Brain microvascular endothelial cell (primary cell): ENCODE data around the gene PRDM16.

Experiments used
- DNase-seq: peaks from one replicate; pipeline ENCODE4 v3.0.0-alpha.2; 2020
- H3K27ac ChIP-seq: fragments of 250-450 bp; sonication (Bioruptor Pico); 2 replicates; pipeline ENCODE4 v1.5.1; 2020; ENCODE audit warnings: mild to moderate bottlenecking, moderate library complexity
- H3K27me3 ChIP-seq: fragments of 250-450 bp; sonication (Bioruptor Pico); replicated peaks from 2 replicates; pipeline ENCODE4 v1.5.1; 2020; ENCODE audit warnings: mild to moderate bottlenecking
- H3K36me3 ChIP-seq: fragments of 250-450 bp; sonication (Bioruptor Pico); replicated peaks from 2 replicates; pipeline ENCODE4 v1.5.1; 2020; ENCODE audit warnings: mild to moderate bottlenecking
- H3K4me3 ChIP-seq: 2 replicates; pipeline ENCODE4 v1.5.1; 2011; ENCODE audit warnings: low read depth, mild to moderate bottlenecking, control low read depth, low read length, moderate library complexity
- in situ Hi-C: cut with HindIII; loops from 2 replicates; pipeline ENCODE4 v1.10.0; 2017; ENCODE audit warnings: low sequenced_read_pairs, low pct_ligation_motif_present
- TF ChIP-seq, protein P1 (sequence below): IDR thresholded peaks from 2 replicates; pipeline ENCODE4 v1.5.1; 2011; ENCODE audit warnings: low read depth, mild to moderate bottlenecking, moderate library complexity, low read length, control low read depth, inconsistent platforms; ENCODE audit errors: missing control alignments

The PRDM16 gene

DNA sequence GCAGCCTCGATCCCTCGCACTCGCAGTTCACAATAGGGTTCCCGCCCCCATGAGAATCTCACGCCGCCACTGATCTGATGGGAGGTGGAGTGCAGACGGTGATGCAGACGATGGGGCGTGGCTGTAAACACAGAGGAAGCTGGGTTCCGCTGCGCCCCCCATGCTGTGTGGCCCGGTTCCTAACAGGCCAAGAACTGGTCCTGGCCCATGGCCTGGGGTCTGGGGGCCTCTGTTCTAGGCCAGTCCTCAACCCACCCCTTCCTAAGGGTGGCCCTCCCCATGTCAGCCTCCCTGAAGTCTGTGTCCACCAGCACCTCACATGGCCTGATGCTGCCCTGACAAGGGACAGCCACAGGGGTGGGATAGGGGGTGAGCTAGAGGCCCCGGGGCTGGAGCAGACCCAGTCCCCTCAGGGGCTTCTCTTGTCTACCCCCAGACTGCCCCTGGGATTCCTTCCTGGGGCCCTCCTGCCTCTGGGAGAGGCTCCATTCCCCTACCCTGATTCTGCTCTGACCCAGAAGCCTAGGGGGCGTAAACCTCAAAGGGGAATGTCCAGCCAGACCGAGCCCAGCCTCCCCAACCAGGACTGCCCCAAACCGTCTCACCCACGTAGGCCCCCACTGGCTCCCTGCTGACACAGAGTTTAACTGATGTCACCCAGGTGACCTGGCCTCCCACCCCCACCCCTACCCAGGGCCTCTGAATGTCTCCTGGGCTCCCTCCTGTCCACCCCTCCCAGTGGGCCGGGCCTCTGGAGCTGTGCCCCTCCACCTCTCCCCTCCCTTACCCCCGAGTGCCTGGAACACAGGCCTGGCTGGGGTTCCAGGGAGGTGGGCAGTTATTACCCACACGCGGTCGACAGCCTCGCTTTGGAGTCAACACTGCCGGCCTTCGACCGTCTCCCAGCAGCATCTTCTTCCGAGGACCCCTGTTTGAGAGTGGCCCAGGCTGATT, 370.6 kb downstream of the PRDM16 start:
- in situ Hi-C loops, result no loop called here
- H3K27ac ChIP-seq, result no peak overlapping the region
- peaks cover 14% of the 10 kb centered on the region for H3K27me3 ChIP-seq
- TF ChIP-seq, protein P1, sequence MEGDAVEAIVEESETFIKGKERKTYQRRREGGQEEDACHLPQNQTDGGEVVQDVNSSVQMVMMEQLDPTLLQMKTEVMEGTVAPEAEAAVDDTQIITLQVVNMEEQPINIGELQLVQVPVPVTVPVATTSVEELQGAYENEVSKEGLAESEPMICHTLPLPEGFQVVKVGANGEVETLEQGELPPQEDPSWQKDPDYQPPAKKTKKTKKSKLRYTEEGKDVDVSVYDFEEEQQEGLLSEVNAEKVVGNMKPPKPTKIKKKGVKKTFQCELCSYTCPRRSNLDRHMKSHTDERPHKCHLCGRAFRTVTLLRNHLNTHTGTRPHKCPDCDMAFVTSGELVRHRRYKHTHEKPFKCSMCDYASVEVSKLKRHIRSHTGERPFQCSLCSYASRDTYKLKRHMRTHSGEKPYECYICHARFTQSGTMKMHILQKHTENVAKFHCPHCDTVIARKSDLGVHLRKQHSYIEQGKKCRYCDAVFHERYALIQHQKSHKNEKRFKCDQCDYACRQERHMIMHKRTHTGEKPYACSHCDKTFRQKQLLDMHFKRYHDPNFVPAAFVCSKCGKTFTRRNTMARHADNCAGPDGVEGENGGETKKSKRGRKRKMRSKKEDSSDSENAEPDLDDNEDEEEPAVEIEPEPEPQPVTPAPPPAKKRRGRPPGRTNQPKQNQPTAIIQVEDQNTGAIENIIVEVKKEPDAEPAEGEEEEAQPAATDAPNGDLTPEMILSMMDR, result no peak
- DNase-seq, result no peak
- H3K4me3 ChIP-seq, result no peak overlapping the region
- no peaks in the 10 kb centered on the region for H3K36me3 ChIP-seq

- no peak for DNase-seq
- in situ Hi-C loops, result no loop called here
- Histone ChIP-seq H3K4me3 (no peak overlapping the region), H3K27me3 (peaks cover 14% of the 10 kb centered on the region), H3K27ac (no peak overlapping the region), H3K36me3 (no peaks in the 10 kb centered on the region)
- TF ChIP-seq, protein P1, result no peak
Observed at GRCh38 chr1:3440300-3440681, 371.3 kb downstream of the PRDM16 start.

DNA sequence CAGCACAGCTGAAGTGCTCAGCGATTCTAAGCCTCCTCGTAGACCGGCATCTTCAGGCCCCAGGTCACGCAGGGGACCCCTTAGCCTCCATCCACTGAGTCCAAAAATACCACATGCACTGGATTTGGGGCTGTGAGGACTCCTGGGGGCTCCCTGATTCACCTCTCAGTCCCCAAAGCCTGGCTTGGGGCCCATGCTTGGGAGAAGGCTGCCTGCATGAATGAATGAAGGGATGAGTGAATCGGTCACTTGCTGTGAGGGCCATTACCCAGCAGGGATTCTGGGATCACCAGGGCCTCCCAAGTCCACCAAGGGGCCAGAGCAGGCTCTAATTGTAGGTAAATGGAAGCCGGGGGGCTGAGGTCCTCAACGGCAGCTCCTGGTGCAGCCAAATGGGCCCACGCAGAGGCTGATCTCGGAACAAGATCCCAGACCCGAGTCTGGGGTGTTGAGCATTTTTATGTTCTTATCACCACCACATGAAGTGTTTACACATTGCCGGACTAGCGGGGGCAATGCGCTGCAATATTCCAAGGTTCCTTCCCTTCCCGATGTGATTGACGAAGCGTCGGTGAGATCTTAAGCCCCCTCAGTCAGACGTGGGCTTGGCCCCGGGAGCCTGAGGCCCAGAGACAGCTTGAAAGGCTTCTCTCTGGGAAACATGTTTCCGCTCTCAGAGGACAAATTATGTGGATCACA, 371.9 kb downstream of the PRDM16 start:
- TF ChIP-seq, protein P1, result no peak
- Histone ChIP-seq H3K36me3 (no peaks in the 10 kb centered on the region), H3K27ac (no peak overlapping the region), H3K27me3 (peaks cover 14% of the 10 kb centered on the region), H3K4me3 (no peak overlapping the region)
- in situ Hi-C loops, result no loop called here
- DNase-seq, result no peak

DNA sequence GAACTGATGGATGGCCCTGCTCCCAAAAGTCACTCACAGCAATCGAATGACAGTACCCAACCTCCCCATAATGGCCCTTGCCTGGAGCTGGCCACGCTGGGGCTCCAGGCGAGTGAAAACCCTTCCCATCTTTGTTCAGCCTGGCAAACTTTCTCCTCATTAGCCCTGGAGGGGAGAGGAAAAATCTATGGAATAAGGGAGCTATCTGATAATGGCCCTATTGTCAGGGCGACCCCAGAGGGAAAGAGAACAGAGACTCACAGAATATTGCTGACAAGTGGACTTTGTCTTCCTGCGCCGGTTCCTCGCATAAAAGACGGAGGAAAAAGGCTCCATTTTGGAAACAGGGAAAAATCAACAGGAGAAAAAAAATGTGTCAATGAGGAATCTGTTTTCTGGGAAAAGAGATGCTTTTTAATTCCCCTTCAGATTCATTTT, 372.4 kb downstream of the PRDM16 start:
- in situ Hi-C loops, result no loop called here

GRCh38 chr1:3441880-3442279, 372.9 kb downstream of the PRDM16 start:
- H3K27ac ChIP-seq, result no peak overlapping the region
- no peak for DNase-seq
- H3K27me3 ChIP-seq, result peaks cover 14% of the 10 kb centered on the region
- no peaks in the 10 kb centered on the region for H3K36me3 ChIP-seq
- in situ Hi-C loops, result no loop called here
- TF ChIP-seq, protein P1, result no peak
- H3K4me3 ChIP-seq, result no peak overlapping the region

More for the DNA sequence above, 372.4 kb downstream of the PRDM16 start:
- no peak overlapping the region for H3K27ac ChIP-seq
- TF ChIP-seq, protein P1, result no peak
- no peak for DNase-seq
- no peaks in the 10 kb centered on the region for H3K36me3 ChIP-seq
- H3K4me3 ChIP-seq, result no peak overlapping the region
- H3K27me3 ChIP-seq, result peaks cover 14% of the 10 kb centered on the region
